Activated CD4-positive, alpha-beta memory T cell treated with anti-CD3 and anti-CD28 coated beads, Interleukin-2, amount 10 ng/mL, durations not matched to agents 7 days and 5 days (primary cell): ENCODE measurements around the gene RNF135. TPM values are rescaled to one million over a fixed set of nuclear protein-coding genes. Genes with fewer than 3 reads are reported as not detected.
A peak's percentile ranks its signal among the peaks of the same experiment; 100 is the strongest.
"Not testable (repeated sequence)": the region's sequence is repeated elsewhere in the genome, so short reads cannot be mapped to it uniquely, and the experiment has no call there.

Source experiments
- CTCF ChIA-PET: fragments of 350-600 bp; sonication (Branson Sonifier 250); formaldehyde crosslinking; loops from one replicate; lab custom pipeline; 2021; ENCODE audit warnings: antibody characterized with exemption, inconsistent platforms; lab: Charles Lee
- POLR2A ChIA-PET: fragments of 350-600 bp; sonication (Branson Sonifier 250); formaldehyde crosslinking; loops from one replicate; lab custom pipeline; 2021; ENCODE audit warnings: antibody characterized with exemption; lab: Charles Lee
- DNase-seq: peaks from one replicate; pipeline ENCODE4 v3.0.0-alpha.2; 2020
- H3K27ac Mint-ChIP-seq: one replicate; pipeline ENCODE4 v1.8.0; 2021; ENCODE audit warnings: mild to moderate bottlenecking, mixed read lengths
- H3K27me3 Mint-ChIP-seq: one replicate; pipeline ENCODE4 v1.8.0; 2021; ENCODE audit warnings: mixed read lengths
- H3K36me3 Mint-ChIP-seq: one replicate; pipeline ENCODE4 v1.8.0; 2021; ENCODE audit warnings: low read depth, mixed read lengths
- H3K4me1 Mint-ChIP-seq: one replicate; pipeline ENCODE4 v1.8.0; 2021; ENCODE audit warnings: mixed read lengths
- H3K4me3 Mint-ChIP-seq: one replicate; pipeline ENCODE4 v1.8.0; 2021; ENCODE audit warnings: mild to moderate bottlenecking, mixed read lengths
- H3K9me3 Mint-ChIP-seq: one replicate; pipeline ENCODE4 v1.8.0; 2021; ENCODE audit warnings: mixed read lengths
- total RNA-seq, 2 experiments: library from RNA; stranded (reverse); gene quantifications; one replicate each; pipeline ENCODE4 v1.2.3, GENCODE V29; 2021

Gene RNF135
- total RNA-seq, 2 experiments from 2014 or later: 9.0 to 9.2 TPM

DNA sequence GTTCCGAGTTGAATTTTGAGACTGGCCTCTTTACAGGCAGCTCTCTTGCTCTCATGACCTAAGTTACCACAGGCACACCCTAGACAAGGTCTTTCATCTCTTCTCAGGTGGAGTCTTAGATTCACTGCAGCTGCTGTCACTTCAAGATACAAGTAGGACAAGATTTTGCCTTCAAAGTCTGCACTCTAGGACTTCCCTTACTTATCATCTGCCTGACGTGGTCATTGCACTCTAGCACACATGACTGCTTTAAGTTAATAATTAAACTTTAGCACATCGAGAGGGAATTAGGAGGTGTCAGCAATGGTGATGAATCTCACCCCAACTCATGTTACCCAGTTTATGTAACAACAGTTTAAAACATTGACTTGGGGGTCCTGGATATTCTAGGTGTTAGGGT lies 25.6 kb downstream of the RNF135 start:
- POLR2A ChIA-PET: no interaction called here
- CTCF ChIA-PET: no interaction called here
- Mint-ChIP-seq H3K27ac (no peak overlapping the region), H3K4me3 (no peak overlapping the region), H3K4me1 (no peaks in the 10 kb centered on the region), H3K9me3 (no peaks in the 10 kb centered on the region), H3K27me3 (no peaks in the 10 kb centered on the region), H3K36me3 (peaks cover 26% of the 10 kb centered on the region)
- DNase-seq: no peak

DNA sequence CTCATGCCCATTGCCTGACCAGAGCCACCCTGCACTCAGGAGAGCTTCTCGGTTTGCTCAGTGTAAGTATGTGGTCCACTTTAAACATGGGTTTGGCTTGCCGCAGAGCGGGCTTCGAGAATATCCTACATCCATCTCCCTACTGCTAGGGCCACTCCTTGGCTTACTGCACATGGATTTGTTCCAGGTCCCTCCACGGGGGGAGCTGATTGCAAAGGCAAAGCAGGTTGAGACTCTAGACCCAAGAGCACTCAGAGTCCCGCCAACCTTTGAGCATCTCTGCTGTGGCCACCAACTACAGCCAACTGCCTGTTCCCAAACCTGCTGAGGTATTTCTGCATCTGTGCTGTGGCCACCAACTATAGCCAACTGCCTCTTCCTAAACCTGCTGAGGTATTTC lies 26.4 kb downstream of the RNF135 start:
- Mint-ChIP-seq H3K4me3 (no peak overlapping the region), H3K36me3 (peaks cover 26% of the 10 kb centered on the region), H3K27ac (no peak overlapping the region), H3K27me3 (no peaks in the 10 kb centered on the region), H3K4me1 (no peaks in the 10 kb centered on the region), H3K9me3 (no peaks in the 10 kb centered on the region)
- DNase-seq: no peak
- CTCF ChIA-PET: no interaction called here
- POLR2A ChIA-PET: interaction anchor here (2.2 kb wide), 1 partner anchor 11 kb away, joined by 5 read pairs; no protein-coding TSS in a partner anchor

DNA sequence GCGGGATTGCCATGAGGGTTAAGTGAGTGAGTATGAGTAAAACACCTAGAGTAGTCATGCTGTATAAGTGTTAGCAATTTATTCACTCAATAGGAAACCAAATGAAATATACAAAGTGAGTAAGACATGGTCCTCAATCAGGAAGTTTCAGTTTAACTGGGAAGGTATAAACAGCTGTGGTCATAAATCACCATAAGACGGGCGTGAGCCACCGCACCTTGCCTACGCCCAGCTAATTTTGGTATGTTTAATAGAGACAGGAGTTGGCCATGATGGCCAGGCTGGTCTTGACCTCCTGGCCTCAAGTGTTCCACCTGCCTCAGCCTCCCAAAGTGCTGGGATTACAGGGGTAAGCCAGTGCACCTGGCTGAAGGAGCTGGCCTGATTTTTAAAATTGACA lies 27.0 kb downstream of the RNF135 start:
- no peaks in the 10 kb centered on the region for H3K9me3 Mint-ChIP-seq
- no peak overlapping the region for H3K27ac Mint-ChIP-seq
- H3K4me1 Mint-ChIP-seq: no peaks in the 10 kb centered on the region
- POLR2A ChIA-PET: interaction anchor here (0.6 to 2.2 kb wide), 2 partner anchors 11 to 100 kb away, joined by 3 to 5 read pairs; no protein-coding TSS in a partner anchor
- peaks cover 26% of the 10 kb centered on the region for H3K36me3 Mint-ChIP-seq
- H3K4me3 Mint-ChIP-seq: no peak overlapping the region
- CTCF ChIA-PET: no interaction called here
- DNase-seq: no peak
- no peaks in the 10 kb centered on the region for H3K27me3 Mint-ChIP-seq

DNA sequence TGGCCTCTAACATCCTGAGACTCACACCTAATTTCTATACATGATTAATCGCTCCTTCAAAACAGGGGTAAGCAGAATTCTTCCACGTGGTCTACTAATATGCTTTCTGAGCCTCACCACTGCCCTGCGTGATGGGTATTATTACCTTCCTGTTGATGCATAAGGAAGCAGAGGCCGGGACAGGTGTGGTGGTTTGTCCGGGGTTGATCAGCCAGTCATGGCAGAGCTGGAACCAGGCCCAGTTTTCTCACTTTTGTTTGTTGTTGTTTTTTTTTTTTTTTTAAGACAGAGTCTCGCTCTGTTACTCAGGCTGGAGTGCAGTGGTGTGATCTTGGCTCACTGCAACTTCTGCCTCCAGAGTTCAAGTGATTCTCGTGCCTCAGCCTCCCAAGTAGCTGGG lies 31.2 kb downstream of the RNF135 start:
- no peak overlapping the region for H3K27ac Mint-ChIP-seq
- POLR2A ChIA-PET: no interaction called here
- no peaks in the 10 kb centered on the region for H3K27me3 Mint-ChIP-seq
- H3K4me3 Mint-ChIP-seq: no peak overlapping the region
- peaks cover 18% of the 10 kb centered on the region for H3K36me3 Mint-ChIP-seq
- H3K9me3 Mint-ChIP-seq: no peaks in the 10 kb centered on the region
- CTCF ChIA-PET: no interaction called here
- DNase-seq: no peak
- no peaks in the 10 kb centered on the region for H3K4me1 Mint-ChIP-seq

DNA sequence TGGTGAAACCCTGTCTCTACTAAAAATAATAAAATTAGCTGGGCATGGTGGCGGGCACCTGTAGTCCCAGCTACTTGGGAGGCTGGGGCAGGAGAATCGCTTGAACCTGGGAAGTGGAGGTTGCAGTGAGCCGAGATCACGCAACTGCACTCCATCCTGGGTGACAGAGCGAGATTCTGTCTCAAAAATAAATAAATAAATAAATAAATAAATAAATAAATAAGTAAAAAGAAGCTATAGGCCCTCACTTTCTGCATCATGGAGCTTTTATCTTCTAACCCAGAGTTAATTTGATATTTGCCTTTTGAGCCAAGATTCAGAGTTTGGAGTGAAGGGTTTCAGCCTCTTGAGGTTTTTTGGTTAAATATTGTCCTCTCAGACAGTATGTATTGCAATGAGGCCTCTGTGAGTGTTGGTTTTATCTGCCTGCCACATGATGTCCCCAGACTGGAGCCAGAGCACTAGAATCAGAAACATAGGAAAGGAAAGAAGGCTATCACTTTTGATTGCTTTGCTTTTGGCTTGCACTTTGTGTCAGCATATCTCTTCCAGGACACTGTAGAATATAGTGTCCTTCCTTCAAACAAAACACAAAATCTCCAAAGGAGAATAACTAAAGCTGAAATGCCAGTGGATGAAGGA lies 32.5 kb downstream of the RNF135 start:
- H3K9me3 Mint-ChIP-seq: no peaks in the 10 kb centered on the region
- no peak overlapping the region for H3K27ac Mint-ChIP-seq
- POLR2A ChIA-PET: no interaction called here
- no peak overlapping the region for H3K4me3 Mint-ChIP-seq
- CTCF ChIA-PET: interaction anchor here (0.6 kb wide), 1 partner anchor 439 kb away, joined by 3 read pairs; no protein-coding TSS in a partner anchor
- peaks cover 11% of the 10 kb centered on the region for H3K4me1 Mint-ChIP-seq
- no peaks in the 10 kb centered on the region for H3K27me3 Mint-ChIP-seq
- no peak for DNase-seq
- H3K36me3 Mint-ChIP-seq: peaks cover 10% of the 10 kb centered on the region

DNA sequence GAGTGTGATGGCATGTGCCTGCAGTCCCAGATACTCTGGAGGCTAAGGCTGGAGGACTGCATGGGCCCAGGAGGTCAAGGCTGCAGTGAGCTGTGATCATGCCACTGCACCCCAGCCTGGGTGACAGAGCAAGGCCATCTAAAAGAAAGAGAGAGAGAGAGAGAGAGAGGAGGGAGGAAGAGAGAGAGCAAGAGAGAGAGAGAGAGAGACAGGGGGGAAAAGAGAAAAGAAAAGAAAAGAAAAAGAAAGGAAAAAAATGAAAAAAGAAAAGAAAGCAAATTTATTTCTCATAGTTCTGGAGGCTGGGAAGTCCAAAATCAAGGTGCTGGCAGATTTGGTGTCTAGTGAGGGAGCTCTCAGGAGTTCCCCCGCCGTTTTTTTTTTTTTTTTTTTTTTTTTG lies 33.3 kb downstream of the RNF135 start:
- H3K4me3 Mint-ChIP-seq: no peak overlapping the region
- H3K36me3 Mint-ChIP-seq: peaks cover 5% of the 10 kb centered on the region
- H3K9me3 Mint-ChIP-seq: no peaks in the 10 kb centered on the region
- peaks cover 2% of the 10 kb centered on the region for H3K27me3 Mint-ChIP-seq
- ChIA-PET CTCF (interaction anchor here (0.6 to 0.7 kb wide), 2 partner anchors 150 to 438 kb away, joined by 3 read pairs; no protein-coding TSS in a partner anchor), POLR2A (no interaction called here)
- H3K27ac Mint-ChIP-seq: no peak overlapping the region
- DNase-seq: no peak
- peaks cover 16% of the 10 kb centered on the region for H3K4me1 Mint-ChIP-seq

DNA sequence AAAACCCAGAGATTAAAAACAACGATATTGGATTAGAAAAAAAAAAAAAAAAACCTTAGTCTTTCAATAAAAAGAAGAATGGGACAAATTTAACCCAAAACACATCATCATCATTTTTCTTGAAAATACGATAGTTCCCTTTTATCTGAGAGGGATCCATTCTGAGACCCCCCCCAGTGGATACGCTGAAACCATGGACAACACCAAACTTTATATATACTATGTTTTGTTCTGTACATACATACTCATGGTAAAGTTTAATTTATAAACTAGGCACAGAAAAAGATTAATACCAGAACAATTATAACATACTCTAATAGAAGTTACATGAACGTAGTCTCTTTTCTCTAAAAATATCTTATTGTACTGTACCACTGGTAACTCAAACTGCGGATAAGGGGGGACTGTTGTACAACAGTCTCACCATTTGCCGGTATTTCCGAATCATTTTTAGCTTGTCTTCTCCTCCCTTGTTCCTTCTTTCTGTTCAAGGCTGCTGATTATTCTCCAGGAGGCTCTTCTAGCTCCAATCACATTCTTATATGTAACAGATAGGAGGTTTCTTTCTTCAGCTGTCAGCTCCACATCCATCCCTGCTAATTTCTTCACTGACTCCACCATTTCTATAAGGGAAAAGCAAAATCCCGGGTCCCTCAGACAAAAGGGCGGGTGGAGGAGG lies 37.0 kb downstream of the RNF135 start:
- POLR2A ChIA-PET: interaction anchor here (0.7 to 2.1 kb wide), 6 partner anchors 9 to 542 kb away, joined by 3 to 8 read pairs (median 4); partner anchors contain the start of genes RNF135 and TEFM
- peaks cover 7% of the 10 kb centered on the region for H3K27me3 Mint-ChIP-seq
- H3K4me3 Mint-ChIP-seq: peak overlapping the region; percentile 75
- peaks cover 2% of the 10 kb centered on the region for H3K36me3 Mint-ChIP-seq
- H3K4me1 Mint-ChIP-seq: peaks cover 21% of the 10 kb centered on the region
- no peak overlapping the region for H3K27ac Mint-ChIP-seq
- no peak for DNase-seq
- CTCF ChIA-PET: interaction anchor here (0.6 to 2.1 kb wide), 8 partner anchors 36 to 419 kb away, joined by 3 to 9 read pairs (median 3); no protein-coding TSS in a partner anchor
- H3K9me3 Mint-ChIP-seq: no peaks in the 10 kb centered on the region

DNA sequence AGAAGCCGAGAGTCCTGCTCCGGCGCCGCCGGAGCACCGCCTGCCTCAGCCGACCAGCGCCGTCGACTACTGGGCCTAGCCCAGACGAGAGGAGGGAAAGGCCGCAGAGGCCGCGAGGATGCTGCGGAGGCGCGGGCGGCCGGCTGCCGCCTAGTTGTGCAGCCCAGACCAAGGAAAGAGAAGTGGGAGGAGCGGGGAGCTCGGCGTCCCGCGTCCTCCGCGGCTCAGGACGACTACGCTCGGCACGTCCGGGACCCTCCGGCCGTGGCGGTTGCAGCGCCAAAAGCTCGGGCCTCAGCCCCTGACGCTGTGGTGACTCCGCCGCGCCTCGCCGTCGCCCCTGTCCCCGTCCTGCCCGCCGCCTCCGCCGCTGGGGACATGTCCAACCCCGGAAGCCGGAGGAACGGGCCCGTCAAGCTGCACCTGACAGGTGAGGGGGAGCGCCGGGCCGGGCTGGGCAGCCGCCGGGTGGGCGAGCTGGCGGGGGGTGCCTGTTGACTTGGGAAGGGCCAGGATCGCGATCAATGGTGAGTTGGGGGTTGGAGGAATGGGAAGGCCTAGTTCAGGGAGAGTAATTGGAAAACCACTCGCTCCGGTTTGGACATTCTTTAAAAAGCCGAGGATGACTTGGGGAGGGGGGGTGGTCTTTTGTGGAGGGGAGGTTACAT lies 37.7 kb downstream of the RNF135 start:
- POLR2A ChIA-PET: interaction anchor here (0.6 to 2.1 kb wide), 8 partner anchors 9 to 541 kb away, joined by 3 to 8 read pairs (median 4); partner anchors contain the start of genes RNF135 and TEFM
- peak overlapping the region; percentile 55 for H3K27ac Mint-ChIP-seq
- peaks cover 7% of the 10 kb centered on the region for H3K27me3 Mint-ChIP-seq

DNA sequence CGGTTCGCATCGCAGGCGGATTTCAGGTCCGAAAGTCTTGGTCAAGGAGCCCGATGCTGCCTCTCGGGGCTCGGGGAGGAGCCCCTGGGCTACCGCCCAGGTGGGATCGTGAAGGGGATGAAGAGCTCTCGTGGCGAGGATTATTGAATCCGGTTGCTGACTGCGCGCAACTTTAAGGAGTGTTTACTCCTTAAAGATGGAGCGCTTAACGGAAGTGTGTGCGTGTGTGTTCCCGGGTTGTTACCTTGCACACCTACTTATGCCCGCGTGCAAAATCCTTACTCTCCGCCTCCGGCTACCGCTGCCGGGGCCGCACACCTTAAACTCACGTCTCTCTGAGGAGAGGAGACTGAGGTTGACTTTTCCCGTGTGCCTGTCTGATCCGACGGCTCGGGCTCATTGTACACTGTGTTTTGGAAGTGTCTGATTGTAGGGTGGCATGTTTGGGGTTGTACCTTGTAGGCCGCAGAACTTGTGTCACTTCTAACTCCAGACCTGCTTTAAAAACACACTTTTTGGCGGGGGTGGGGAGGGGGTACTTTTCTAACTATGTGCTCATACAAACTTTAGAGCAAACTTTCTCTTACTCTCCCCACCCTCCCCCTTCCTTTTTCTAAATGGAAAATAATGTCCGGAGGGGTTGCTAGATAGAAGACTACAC lies 38.3 kb downstream of the RNF135 start:
- DNase-seq: peak; percentile 20
- not testable (repeated sequence) for H3K27me3 Mint-ChIP-seq, H3K36me3 Mint-ChIP-seq, H3K9me3 Mint-ChIP-seq
- peak overlapping the region; percentile 55 for H3K27ac Mint-ChIP-seq
- ChIA-PET POLR2A (interaction anchor here (0.6 to 2.1 kb wide), 6 partner anchors 11 to 205 kb away, joined by 3 to 8 read pairs (median 4); partner anchors contain the start of genes RNF135 and TEFM), CTCF (interaction anchor here (1.0 to 2.1 kb wide), 4 partner anchors 38 to 364 kb away, joined by 3 to 9 read pairs (median 4); no protein-coding TSS in a partner anchor)
- H3K4me3 Mint-ChIP-seq: peak overlapping the region; percentile 75
- H3K4me1 Mint-ChIP-seq: peaks cover 21% of the 10 kb centered on the region

More for the DNA sequence above, 37.7 kb downstream of the RNF135 start:
- peak; percentile 62 for DNase-seq
- peak overlapping the region; percentile 75 for H3K4me3 Mint-ChIP-seq
- H3K9me3 Mint-ChIP-seq: no peaks in the 10 kb centered on the region
- CTCF ChIA-PET: interaction anchor here (0.6 to 2.1 kb wide), 6 partner anchors 37 to 418 kb away, joined by 3 to 9 read pairs (median 3); no protein-coding TSS in a partner anchor
- H3K4me1 Mint-ChIP-seq: peaks cover 21% of the 10 kb centered on the region
- H3K36me3 Mint-ChIP-seq: peaks cover 2% of the 10 kb centered on the region

DNA sequence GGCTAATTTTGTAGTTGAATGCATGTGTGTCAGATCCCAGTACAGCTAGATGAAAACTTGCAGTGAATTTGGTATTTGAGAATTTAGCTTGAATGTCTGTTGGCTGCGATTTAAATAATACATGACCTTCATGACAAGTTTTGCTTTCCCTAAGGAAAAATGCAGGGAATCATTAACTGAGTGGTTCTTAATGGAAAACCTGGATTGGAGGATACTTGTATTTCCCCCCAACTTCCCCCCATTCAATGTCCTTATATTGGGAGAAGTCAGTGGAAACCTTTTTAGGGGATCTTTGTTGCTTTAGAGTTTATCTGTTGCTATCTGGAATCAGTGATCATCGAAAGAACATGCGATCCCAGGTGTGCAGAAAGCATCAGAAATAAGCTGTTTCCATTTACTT lies 39.2 kb downstream of the RNF135 start:
- CTCF ChIA-PET, H3K27ac Mint-ChIP-seq, H3K27me3 Mint-ChIP-seq, POLR2A ChIA-PET, H3K9me3 Mint-ChIP-seq, DNase-seq, H3K36me3 Mint-ChIP-seq: not testable (repeated sequence)
- peaks cover 21% of the 10 kb centered on the region for H3K4me1 Mint-ChIP-seq
- peak overlapping the region; percentile 40 for H3K4me3 Mint-ChIP-seq

DNA sequence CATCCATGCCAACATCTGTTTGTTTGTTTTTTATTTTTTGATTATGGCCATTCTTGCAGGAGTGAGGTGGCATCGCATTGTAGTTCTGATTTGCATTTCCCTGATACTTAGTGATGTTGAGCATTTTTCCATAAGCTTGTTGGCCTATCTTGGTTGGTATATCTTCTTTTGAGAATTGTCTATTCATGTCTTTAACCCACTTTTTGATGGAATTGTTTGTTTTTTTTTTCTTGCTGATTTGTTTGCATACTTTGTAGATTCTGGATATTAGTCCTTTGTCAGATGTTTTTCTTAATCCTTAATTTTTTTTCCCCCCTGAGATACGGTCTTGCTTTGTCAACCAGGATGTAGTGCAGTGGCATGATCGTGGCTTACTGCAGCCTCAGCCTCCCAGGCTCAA lies 43.0 kb downstream of the RNF135 start:
- POLR2A ChIA-PET: no interaction called here
- H3K4me1 Mint-ChIP-seq: peaks cover 8% of the 10 kb centered on the region
- no peak for DNase-seq
- CTCF ChIA-PET: interaction anchor here (1.3 to 2.4 kb wide), 2 partner anchors 203 to 358 kb away, joined by 3 to 9 read pairs; no protein-coding TSS in a partner anchor
- H3K9me3 Mint-ChIP-seq: no peaks in the 10 kb centered on the region
- H3K27me3 Mint-ChIP-seq: peaks cover 7% of the 10 kb centered on the region
- H3K27ac Mint-ChIP-seq: no peak overlapping the region
- H3K36me3 Mint-ChIP-seq: peaks cover 2% of the 10 kb centered on the region
- no peak overlapping the region for H3K4me3 Mint-ChIP-seq

DNA sequence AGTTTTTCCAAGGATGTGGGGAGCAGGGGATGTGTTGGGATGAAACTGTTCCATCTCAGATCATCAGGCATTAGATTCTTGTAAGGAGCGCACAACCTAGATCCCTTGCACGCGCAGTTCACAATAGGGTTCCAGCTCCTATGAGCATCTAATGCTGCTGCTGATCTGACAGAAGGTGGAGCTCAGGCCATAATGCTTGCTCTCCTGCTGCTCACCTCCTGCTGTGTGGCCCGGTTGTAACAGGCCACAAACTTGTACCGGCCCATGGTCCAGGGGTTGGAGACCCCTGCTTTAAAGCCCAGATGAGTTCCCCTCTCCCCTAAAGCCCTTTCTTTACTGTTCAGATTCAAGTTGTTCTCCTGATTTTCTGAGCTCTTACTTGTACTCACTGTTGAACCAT lies 44.8 kb downstream of the RNF135 start:
- DNase-seq: no peak
- Mint-ChIP-seq H3K4me1 (no peaks in the 10 kb centered on the region), H3K9me3 (no peaks in the 10 kb centered on the region), H3K36me3 (no peaks in the 10 kb centered on the region), H3K27me3 (peaks cover 1% of the 10 kb centered on the region), H3K27ac (no peak overlapping the region), H3K4me3 (no peak overlapping the region)
- ChIA-PET CTCF (interaction anchor here (1.0 kb wide), 1 partner anchor 199 kb away, joined by 3 read pairs; no protein-coding TSS in a partner anchor), POLR2A (no interaction called here)
